GM21528 (cell line): ENCODE measurements around the gene PDX1.
A peak's percentile ranks its signal among the peaks of the same experiment; 100 is the strongest.

Experiments
- ATAC-seq: cut with Tn5 transposase; IDR thresholded peaks from one replicate; pipeline ENCODE4 v1.9.1; 2021; ENCODE audit warnings: mild to moderate bottlenecking, moderate library complexity; ENCODE audit not compliant: unreplicated experiment, low FRiP score

The PDX1 gene

GRCh38 chr13:27921961-27922882 lies 2.4 kb downstream of the PDX1 start:
- no peak for ATAC-seq

- no peak for ATAC-seq
Measured at GRCh38 chr13:27922883-27923612, 3.2 kb downstream of the PDX1 start.

- no peak for ATAC-seq
Measured at GRCh38 chr13:27923794-27924528, 4.2 kb downstream of the PDX1 start.

- ATAC-seq = no peak
Measured at GRCh38 chr13:27924529-27925141, 4.8 kb downstream of the PDX1 start.

GRCh38 chr13:27925220-27925991 lies 5.6 kb downstream of the PDX1 start:
- no peak for ATAC-seq

GRCh38 chr13:27926644-27927434 lies 7.0 kb downstream of the PDX1 start:
- ATAC-seq = no peak

GRCh38 chr13:27927444-27928352 lies 7.9 kb downstream of the PDX1 start:
- no peak for ATAC-seq

GRCh38 chr13:27928353-27928804 lies 8.6 kb downstream of the PDX1 start:
- no peak for ATAC-seq

GRCh38 chr13:27928805-27929753 lies 9.3 kb downstream of the PDX1 start:
- ATAC-seq = no peak

GRCh38 chr13:27929868-27930267 lies 10.1 kb downstream of the PDX1 start:
- ATAC-seq = no peak

- ATAC-seq = no peak
Measured at GRCh38 chr13:27933118-27933517, 13.3 kb downstream of the PDX1 start.

GRCh38 chr13:27933580-27934328 lies 14.0 kb downstream of the PDX1 start:
- no peak for ATAC-seq

- no peak for ATAC-seq
Measured at GRCh38 chr13:27942972-27943371, 23.2 kb downstream of the PDX1 start.

GRCh38 chr13:27952876-27953675 lies 33.3 kb downstream of the PDX1 start:
- no peak for ATAC-seq

GRCh38 chr13:27953676-27954405 lies 34.0 kb downstream of the PDX1 start:
- ATAC-seq = peak; percentile 92
